GM10266 (cell line): ENCODE measurements around the gene CHN2.

Experiments
- DNase-seq: peaks from one replicate; pipeline ENCODE4 v3.0.0; 2012; ENCODE audit errors: extremely low spot score
- TF ChIP-seq, protein P1 (sequence below): IDR thresholded peaks from 2 replicates; pipeline ENCODE4 v1.5.1; 2012; ENCODE audit warnings: mild to moderate bottlenecking, low read depth; ENCODE audit not compliant: control insufficient read depth, insufficient read depth; ENCODE audit errors: missing control alignments

The CHN2 gene

DNA sequence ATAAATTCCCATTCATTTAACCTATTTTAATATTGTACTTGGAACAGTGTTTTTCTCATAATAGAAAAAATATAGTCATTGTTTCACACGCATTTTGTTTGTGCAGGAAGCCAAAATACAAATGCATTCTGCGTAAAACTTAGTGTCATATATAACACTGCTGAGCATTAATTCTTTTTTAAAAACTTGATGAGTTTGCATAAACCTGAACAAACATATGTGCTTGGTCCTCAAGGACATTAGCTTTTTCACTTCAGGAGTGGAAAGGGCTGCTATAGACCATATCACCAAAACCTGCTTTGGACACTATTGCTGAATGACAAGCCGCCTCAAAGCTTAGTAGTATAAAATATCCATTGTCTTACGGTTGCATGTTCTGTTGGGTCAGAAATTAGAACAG, 267.4 kb downstream of the CHN2 start:
- TF ChIP-seq, protein P1, sequence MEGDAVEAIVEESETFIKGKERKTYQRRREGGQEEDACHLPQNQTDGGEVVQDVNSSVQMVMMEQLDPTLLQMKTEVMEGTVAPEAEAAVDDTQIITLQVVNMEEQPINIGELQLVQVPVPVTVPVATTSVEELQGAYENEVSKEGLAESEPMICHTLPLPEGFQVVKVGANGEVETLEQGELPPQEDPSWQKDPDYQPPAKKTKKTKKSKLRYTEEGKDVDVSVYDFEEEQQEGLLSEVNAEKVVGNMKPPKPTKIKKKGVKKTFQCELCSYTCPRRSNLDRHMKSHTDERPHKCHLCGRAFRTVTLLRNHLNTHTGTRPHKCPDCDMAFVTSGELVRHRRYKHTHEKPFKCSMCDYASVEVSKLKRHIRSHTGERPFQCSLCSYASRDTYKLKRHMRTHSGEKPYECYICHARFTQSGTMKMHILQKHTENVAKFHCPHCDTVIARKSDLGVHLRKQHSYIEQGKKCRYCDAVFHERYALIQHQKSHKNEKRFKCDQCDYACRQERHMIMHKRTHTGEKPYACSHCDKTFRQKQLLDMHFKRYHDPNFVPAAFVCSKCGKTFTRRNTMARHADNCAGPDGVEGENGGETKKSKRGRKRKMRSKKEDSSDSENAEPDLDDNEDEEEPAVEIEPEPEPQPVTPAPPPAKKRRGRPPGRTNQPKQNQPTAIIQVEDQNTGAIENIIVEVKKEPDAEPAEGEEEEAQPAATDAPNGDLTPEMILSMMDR: no peak
- no peak for DNase-seq

DNA sequence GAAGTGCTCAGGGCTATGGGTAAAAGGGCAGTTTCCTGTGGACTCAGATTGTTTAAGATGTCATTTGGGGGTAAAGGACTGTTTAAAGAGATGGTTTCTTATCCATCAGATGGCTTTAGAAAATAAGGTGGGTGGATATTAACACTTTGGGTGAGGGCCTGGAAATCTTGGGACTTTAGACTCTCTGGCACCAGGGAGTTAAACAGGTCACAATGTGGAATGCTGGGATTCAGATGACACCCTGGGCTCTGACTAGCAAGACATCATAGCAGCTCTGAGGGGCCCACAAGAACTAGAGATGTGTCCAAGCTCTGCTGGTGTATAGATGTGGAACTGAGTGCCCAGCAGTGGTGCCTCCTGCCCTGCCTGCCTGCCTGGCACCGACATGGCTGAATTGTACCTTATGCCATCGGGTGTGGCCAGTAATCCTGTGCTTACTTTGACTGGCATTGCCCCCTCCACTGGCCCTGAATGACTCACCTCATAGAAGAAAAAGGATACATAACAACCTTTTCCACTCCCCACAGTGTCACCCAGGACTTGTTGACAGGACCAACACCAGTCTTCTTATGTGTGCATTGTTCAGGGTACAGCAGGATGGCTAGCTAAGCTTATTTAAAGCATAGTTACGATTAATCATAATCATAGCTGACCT, 269.1 kb downstream of the CHN2 start:
- TF ChIP-seq, protein P1: no peak

DNA sequence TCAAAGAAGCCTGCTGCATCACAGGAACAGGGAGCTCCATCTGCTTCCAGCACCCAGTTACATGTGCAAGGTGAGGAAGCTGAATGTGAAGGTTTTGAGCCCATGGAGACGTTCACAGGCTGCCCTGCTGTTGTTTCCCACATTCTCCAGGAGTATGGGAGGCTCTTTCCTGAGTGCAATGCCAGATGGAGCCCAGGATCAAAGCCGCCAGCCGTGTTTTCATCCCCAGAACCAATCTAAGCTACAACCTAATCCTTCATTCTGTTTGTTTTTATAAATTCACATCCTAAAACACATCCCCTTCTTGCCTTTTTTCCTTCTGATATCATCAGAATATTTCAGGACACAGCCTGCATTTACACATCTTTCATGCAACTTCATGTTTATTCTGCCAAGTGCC, 270.2 kb downstream of the CHN2 start:
- DNase-seq: no peak
- TF ChIP-seq, protein P1: no peak

More for the DNA sequence above, 269.1 kb downstream of the CHN2 start:
- no peak for DNase-seq

DNA sequence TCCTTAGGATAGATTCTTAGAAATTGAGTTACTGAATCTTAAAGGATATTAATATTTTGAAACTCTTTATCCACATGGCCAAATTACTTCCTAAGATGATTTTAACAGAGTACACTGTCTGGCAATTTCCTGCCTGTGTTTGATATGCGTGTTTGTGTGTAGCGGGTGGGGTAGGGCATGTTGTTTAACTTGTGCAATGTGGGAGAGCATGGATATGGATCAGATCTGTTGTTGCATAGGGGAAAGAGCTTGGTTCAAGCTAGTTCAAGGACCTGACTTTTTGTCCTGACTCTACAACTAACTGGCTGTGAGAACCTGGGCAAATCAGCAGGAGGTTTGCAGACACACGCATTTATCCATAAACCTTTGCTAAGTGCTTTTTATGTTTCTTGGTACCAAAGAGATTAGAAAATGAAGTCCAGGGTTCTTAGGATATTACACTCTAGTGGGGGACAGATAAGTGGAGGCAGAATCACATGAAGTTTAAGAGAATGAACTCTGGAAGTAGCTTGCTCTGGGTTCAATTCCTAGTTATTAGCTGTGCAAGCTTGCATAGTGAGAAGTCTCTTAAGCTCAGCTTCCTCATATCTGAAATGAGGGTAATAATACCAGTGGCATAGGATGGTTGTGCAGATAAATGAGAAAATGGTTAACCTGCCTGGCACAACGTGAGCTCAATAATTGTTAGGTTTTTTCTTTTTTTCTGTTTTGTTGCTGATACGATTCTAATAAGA, 272.8 kb downstream of the CHN2 start:
- DNase-seq: no peak
- TF ChIP-seq, protein P1: no peak

DNA sequence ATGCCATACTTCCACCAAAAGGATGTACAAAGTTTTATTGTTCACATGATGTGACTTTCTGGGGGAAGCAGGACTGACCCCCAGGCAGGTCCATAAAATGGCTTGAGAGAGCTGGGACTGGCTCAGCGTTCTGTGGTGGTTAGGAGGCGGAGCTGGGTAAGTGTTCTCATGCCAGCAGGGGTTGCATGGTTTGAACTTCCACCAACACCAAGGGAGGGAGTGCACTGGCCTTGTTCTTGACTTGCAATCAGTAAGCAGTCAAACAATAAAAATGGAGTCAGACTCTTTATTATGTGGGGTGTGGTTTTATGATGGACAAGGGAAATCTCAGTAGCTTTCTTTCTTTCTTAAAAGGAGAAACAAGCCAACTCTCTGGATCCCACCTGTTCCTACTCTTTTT, 273.6 kb downstream of the CHN2 start:
- TF ChIP-seq, protein P1: no peak
- DNase-seq: no peak

DNA sequence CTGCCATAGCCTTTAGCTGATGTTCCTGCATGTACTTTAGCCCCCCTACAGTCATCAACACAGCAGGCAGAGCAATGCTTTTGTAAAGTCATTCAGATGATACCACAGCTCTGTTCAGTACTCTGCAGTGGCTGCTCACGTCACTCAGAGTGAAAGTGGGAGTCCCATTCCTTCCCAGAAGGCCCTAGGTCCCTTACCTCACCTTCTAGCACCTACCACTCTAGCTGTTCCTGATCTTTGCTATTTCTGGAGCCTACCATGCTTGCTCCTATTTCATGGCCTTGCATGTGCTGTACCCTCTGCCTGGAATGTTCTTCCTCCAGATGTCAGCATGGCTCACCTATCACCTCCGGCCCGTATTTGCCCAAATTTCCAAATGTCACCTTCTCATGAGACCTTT, 274.7 kb downstream of the CHN2 start:
- TF ChIP-seq, protein P1: no peak
- DNase-seq: no peak

DNA sequence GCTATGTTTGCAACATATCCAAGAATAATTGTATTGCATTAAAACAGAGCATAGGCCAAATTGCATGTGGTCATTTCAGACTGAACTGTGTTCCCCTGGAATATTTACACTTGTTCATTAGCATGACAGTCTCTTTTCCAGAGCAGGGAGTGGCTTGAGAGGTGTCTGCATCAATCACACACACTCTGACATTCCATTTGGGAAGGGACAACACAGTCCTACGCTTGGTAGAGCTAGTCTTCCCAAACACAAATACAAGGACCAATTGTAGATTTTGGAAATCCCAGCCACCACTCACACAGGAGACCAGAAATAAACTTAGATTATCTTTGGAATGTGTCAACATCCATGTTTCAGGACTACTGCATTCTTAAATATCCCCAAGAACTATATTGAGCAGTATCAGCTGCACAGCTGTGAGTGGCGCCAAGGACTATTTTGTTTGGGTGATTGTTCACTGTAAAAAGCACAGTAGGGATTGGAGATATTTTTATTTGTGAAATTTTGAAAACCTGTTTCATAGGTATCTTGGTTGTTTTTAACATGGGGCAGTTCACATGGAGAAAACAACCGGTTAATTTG, 275.5 kb downstream of the CHN2 start:
- TF ChIP-seq, protein P1: no peak
- DNase-seq: no peak
